HG02610 (cell line): ENCODE data around the gene SLC31A1.

Experiments
- ATAC-seq: cut with Tn5 transposase; IDR thresholded peaks from one replicate; pipeline ENCODE4 v1.9.1; 2021; ENCODE audit warnings: mild to moderate bottlenecking, moderate library complexity; ENCODE audit not compliant: unreplicated experiment

Gene SLC31A1

GRCh38 chr9:113301548-113301947 lies 80.2 kb downstream of the SLC31A1 start:
- ATAC-seq = no peak

GRCh38 chr9:113302792-113303418 lies 81.6 kb downstream of the SLC31A1 start, which contains the start of gene RNF183:
Gene RNF183, minus strand, starts transcription at chr9:113303376. Its CDS starts 5,192 bp downstream, at chr9:113298184.
- no peak for ATAC-seq

GRCh38 chr9:113306566-113306965 lies 85.2 kb downstream of the SLC31A1 start:
- no peak for ATAC-seq

- no peak for ATAC-seq
Measured at GRCh38 chr9:113307396-113307975, 86.1 kb downstream of the SLC31A1 start.

- ATAC-seq = no peak
Measured at GRCh38 chr9:113309204-113309813, 88.0 kb downstream of the SLC31A1 start.

- no peak for ATAC-seq
Measured at GRCh38 chr9:113310538-113310937, 89.2 kb downstream of the SLC31A1 start.

- no peak for ATAC-seq
Measured at GRCh38 chr9:113311961-113312360, 90.6 kb downstream of the SLC31A1 start.

- ATAC-seq = no peak
Measured at GRCh38 chr9:113313261-113313660, 91.9 kb downstream of the SLC31A1 start.
